AG04450 (cell line): ENCODE measurements around the gene ELAPOR1. TPM values are rescaled to one million over a fixed set of nuclear protein-coding genes. Genes with fewer than 3 reads are reported as not detected.

Experiments used
- CTCF ChIA-PET: fragments of 300-600, 350-600 bp; formaldehyde crosslinking; extraction: SDS; loops from one replicate; lab custom pipeline; 2022; ENCODE audit warnings: antibody characterized with exemption, inconsistent platforms; lab: Charles Lee
- POLR2A ChIA-PET: fragments of 350-600 bp; formaldehyde crosslinking; extraction: SDS; loops from one replicate; lab custom pipeline; 2021; ENCODE audit warnings: antibody characterized with exemption, inconsistent platforms; lab: Yijun Ruan, JAX
- DNase-seq: peaks from one replicate; pipeline ENCODE4 v3.0.0-alpha.2; 2011; ENCODE audit warnings: low read depth, low spot score
- H3K27ac ChIP-seq: one replicate; pipeline ENCODE4 v1.5.1; 2012; ENCODE audit warnings: low read depth, low read length, control low read depth
- H3K27me3 ChIP-seq: one replicate; pipeline ENCODE4 v1.6.0; 2012; ENCODE audit warnings: low read length; ENCODE audit not compliant: control insufficient read depth, insufficient read depth
- H3K4me3 ChIP-seq: 2 replicates; pipeline ENCODE4 v1.5.1; 2011; ENCODE audit warnings: mild to moderate bottlenecking, low read depth, low read length, control low read depth
- H3K9me3 ChIP-seq: 2 replicates; pipeline ENCODE4 v1.5.1; 2012; ENCODE audit warnings: low read length; ENCODE audit not compliant: control insufficient read depth, insufficient read depth
- polyA plus RNA-seq: library from polyadenylated mRNA; depleted of rRNA; stranded (reverse); fragments of >200 nt; gene quantifications from 2 replicates; pipeline ENCODE4 v1.2.3, GENCODE V29; 2011
- TF ChIP-seq, protein P1 (sequence below): IDR thresholded peaks from 2 replicates; pipeline ENCODE4 v1.5.1; 2011; ENCODE audit warnings: low read depth, low read length, control low read depth, inconsistent platforms

Gene ELAPOR1
- polyA plus RNA-seq, 1 experiment: 0.88 TPM

- H3K27ac ChIP-seq: no peak overlapping the region
- CTCF ChIA-PET: interaction anchor here (1.7 to 2.8 kb wide), 2 partner anchors 16 to 29 kb away, joined by 8 to 21 read pairs; a partner anchor contains a TSS
- POLR2A ChIA-PET: interaction anchor here (1.6 kb wide), 1 partner anchor 17 kb away, joined by 8 read pairs; no protein-coding TSS in a partner anchor
- no peak for DNase-seq
- H3K9me3 ChIP-seq: no peaks in the 10 kb centered on the region
- no peak overlapping the region for H3K4me3 ChIP-seq
- H3K27me3 ChIP-seq: no peaks in the 10 kb centered on the region
- TF ChIP-seq, protein P1, sequence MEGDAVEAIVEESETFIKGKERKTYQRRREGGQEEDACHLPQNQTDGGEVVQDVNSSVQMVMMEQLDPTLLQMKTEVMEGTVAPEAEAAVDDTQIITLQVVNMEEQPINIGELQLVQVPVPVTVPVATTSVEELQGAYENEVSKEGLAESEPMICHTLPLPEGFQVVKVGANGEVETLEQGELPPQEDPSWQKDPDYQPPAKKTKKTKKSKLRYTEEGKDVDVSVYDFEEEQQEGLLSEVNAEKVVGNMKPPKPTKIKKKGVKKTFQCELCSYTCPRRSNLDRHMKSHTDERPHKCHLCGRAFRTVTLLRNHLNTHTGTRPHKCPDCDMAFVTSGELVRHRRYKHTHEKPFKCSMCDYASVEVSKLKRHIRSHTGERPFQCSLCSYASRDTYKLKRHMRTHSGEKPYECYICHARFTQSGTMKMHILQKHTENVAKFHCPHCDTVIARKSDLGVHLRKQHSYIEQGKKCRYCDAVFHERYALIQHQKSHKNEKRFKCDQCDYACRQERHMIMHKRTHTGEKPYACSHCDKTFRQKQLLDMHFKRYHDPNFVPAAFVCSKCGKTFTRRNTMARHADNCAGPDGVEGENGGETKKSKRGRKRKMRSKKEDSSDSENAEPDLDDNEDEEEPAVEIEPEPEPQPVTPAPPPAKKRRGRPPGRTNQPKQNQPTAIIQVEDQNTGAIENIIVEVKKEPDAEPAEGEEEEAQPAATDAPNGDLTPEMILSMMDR: no peak
These were observed 30.4 kb upstream of the ELAPOR1 start for GRCh38 chr1:109083501-109083900.

DNA sequence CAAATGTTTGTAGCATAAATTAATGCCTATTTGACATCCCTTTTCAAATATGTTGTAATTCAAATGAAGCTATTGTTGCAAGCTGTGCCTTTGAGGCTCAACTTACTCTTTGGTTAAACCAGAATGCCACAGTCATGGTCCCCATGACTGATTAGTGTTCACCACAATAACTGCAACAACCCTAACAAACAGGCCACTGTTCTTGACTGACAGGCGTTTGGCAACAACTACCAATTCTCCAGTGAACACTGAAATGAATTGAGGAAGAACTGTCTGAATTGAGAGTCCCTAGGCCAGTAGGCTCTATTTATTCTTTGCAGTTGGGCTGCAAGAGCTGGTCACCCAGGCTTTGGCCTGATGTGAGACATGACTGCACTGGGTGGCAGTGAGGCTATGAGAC, 30.0 kb upstream of the ELAPOR1 start:
- Histone ChIP-seq H3K27ac (no peak overlapping the region), H3K27me3 (no peaks in the 10 kb centered on the region), H3K9me3 (no peaks in the 10 kb centered on the region), H3K4me3 (no peak overlapping the region)
- CTCF ChIA-PET: interaction anchor here (1.7 to 2.8 kb wide), 2 partner anchors 16 to 29 kb away, joined by 8 to 21 read pairs; a partner anchor contains a TSS
- DNase-seq: no peak
- TF ChIP-seq, protein P1: no peak
- POLR2A ChIA-PET: interaction anchor here (1.6 kb wide), 1 partner anchor 16 kb away, joined by 8 read pairs; no protein-coding TSS in a partner anchor

GRCh38 chr1:109084563-109085517, 29.1 kb upstream of the ELAPOR1 start:
- no peaks in the 10 kb centered on the region for H3K27me3 ChIP-seq
- no peak overlapping the region for H3K27ac ChIP-seq
- CTCF ChIA-PET: interaction anchor here (1.1 to 1.7 kb wide), 2 partner anchors 15 to 28 kb away, joined by 3 to 8 read pairs; a partner anchor contains a TSS
- TF ChIP-seq, protein P1: no peak
- peaks cover 4% of the 10 kb centered on the region; the same call in 1 of the 2 replicates for H3K9me3 ChIP-seq
- no peak overlapping the region for H3K4me3 ChIP-seq
- POLR2A ChIA-PET: interaction anchor here (0.6 to 1.6 kb wide), 2 partner anchors 15 to 291 kb away, joined by 5 to 8 read pairs; no protein-coding TSS in a partner anchor
- DNase-seq: no peak

- TF ChIP-seq, protein P1: peak; percentile 57
- peaks cover 9% of the 10 kb centered on the region; the same call in 1 of the 2 replicates for H3K9me3 ChIP-seq
- CTCF ChIA-PET: interaction anchor here (0.6 to 2.8 kb wide), 3 partner anchors 10 to 12 kb away, joined by 3 to 15 read pairs (median 6); no protein-coding TSS in a partner anchor
- no peak overlapping the region for H3K27ac ChIP-seq
- no peaks in the 10 kb centered on the region for H3K27me3 ChIP-seq
- DNase-seq: no peak
- no peak overlapping the region for H3K4me3 ChIP-seq
- POLR2A ChIA-PET: interaction anchor here (1.3 to 2.4 kb wide), 2 partner anchors 11 to 13 kb away, joined by 6 to 10 read pairs; partner anchors contain the start of gene TAF13
These were observed 24.5 kb upstream of the ELAPOR1 start for GRCh38 chr1:109089242-109090015.
